NCI-H774 (cell line): ENCODE measurements around the gene ALDH4A1.
"Not testable (repeated sequence)": the region's sequence is repeated elsewhere in the genome, so short reads cannot be mapped to it uniquely, and the experiment has no call there.

ENCODE experiments used
- DNase-seq: peaks from one replicate; lab custom pipeline; 2025; lab: John Stamatoyannopoulos, UW

ALDH4A1 gene

GRCh38 chr1:18854331-18855025 lies 47.9 kb downstream of the ALDH4A1 start:
- no peak for DNase-seq

- DNase-seq: no peak
Observed at GRCh38 chr1:18852501-18852900, 49.9 kb downstream of the ALDH4A1 start.

- DNase-seq: no peak
Observed at GRCh38 chr1:18849261-18849711, 53.1 kb downstream of the ALDH4A1 start.

DNA sequence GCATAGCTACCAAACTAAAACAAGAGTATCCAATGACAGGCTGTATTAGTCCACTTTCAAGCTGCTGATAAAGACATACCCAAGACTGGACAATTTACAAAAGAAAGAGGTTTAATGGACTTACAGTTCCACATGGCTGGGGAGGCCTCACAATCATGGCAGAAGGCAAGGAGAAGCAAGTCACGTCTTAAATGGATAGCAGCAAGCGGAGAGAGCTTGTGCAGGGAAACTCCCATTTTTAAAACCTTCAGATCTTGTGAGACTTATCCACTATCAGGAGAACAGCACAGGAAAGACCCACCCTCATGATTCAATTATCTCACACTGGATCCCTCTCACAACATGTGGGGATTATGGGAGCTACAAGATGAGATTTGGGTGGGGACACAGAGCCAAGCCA lies 54.6 kb downstream of the ALDH4A1 start:
- DNase-seq: not testable (repeated sequence)

GRCh38 chr1:18840145-18840544 lies 62.2 kb downstream of the ALDH4A1 start:
- DNase-seq: no peak

DNA sequence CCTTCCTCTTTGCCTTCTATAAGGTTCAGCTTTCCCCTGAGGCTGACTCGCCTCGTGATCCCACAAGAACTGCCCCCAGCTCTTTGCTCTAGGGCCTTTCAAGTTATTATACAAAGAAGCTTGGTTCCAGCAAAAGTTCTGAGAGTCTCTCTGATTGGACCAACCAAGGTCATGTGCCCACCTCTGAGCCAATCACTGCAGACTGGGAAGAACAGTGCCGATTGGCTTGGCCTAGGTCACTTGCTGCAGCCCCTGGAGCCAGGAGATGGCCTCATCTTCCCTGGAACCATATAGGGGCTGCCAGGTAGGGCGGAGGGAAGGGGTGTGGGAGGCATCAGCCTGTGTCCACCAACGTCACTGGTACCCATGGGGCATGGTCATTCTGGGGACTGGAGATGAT lies 65.7 kb downstream of the ALDH4A1 start:
- no peak for DNase-seq

DNA sequence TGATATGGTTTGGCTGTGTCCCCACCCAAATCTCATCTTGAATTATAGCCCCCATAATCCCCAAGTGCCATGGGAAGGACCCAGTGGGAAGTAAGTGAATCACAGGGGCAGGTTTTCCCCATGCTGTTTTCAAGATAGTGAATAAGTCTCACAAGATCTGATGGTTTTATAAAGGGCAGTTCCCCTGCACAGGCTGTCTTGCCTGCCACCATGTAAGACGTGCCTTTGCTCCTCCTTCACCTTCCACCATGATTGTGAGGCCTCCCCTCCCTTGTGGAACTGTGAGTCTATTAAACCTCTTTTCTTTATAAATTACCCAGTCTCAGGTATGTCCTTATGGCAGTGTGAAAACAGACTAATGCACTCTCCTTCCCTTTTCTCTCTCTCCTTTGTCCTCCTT lies 70.0 kb downstream of the ALDH4A1 start:
- DNase-seq: not testable (repeated sequence)

DNA sequence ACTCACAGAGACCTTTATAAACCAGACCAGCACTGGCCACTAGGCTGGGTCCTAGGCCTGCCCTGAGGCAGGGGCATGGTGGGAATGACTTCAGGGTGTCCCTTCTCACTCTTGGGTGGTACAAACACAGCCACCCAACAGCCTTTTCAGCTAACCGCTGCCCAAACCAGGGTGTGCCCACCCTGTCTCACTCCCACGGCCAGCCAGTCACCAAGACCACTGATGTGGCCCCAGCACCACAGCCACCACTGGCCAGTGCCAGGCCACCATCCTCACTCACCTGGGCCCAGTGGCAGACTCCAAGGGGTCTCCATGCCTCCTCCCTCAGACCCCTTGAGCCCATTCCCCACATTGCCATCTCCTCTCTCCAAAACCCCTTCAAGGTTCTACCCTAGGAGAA lies 70.7 kb downstream of the ALDH4A1 start:
- DNase-seq: no peak

DNA sequence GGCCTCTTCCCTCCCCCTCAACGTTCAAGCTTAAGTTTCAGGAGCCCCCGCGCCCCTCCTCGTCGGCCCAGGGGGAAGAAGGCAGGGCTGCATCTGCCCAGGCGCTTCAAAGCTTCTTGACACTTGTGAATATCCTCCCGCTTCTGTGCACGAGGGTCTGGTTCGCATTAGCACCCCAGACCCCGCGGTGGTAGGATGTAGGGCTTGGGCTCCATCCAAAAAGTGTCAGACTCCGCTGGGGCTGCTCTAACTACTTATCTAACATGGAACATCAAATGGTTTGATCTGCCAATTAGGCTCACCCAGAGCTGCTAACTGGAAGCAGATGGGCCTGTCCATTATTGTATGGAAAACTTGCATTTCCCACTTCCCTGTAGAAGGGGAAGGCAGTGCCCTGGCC lies 71.8 kb downstream of the ALDH4A1 start:
- DNase-seq: no peak

DNA sequence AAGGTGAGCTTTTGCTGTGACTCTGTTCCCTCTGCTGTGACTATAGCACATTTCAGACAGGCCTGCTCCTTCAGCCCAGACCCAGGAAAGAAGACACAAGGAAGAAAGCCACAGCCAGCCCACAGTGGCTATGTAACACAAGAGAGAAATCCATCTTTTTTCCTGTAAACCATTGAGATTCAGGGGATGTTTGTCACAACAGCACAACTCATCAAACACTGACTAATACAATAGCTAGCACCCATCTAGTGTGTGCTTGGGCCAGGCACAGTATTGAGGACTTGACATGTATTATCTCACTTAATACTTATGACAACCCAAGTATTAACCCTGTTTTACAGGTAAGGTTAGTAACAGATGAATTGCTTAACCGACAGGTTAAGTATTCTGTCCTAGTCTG lies 72.7 kb downstream of the ALDH4A1 start:
- DNase-seq: no peak

DNA sequence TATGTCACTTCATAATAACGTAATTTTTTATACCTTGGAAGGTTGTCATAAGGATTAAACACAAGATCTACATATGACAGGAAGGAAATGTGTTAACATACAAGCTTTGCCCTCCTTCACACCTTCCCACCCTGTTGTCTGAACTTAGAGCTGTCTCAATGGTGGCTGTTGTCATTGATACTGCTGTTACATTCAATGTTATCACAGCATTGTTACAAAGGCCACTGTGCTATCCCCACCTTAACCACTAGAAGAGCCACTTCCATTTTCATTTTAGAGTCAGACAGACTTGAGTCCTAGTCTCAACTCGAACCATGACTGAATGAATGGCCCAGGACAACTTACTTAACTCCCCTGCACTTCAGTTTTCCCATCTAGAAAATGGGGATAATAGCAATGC lies 74.1 kb downstream of the ALDH4A1 start:
- DNase-seq: no peak

- no peak for DNase-seq
Observed at GRCh38 chr1:18823438-18823837, 78.9 kb downstream of the ALDH4A1 start.
